Keratinocyte (primary cell): ENCODE measurements around the gene SLC39A13.

Source experiments
- EZH2 ChIP-seq: IDR thresholded peaks from one replicate; pipeline ENCODE4 v1.6.1; 2012; ENCODE audit warnings: inconsistent platforms, mild to moderate bottlenecking, low read length, moderate library complexity
- TF ChIP-seq, protein P1 (sequence below), 3 experiments: IDR thresholded peaks in 1 of 3; conservative IDR thresholded peaks in 1 of 3; optimal IDR thresholded peaks in 1 of 3; 2 replicates in 2 of 3; 3 replicates in 1 of 3; pipeline versions ENCODE3 to v1.5.1; 2011; ENCODE audit warnings: low read length in 3 of 3, mild to moderate bottlenecking in 3 of 3, moderate library complexity in 2 of 3, control low read depth in 1 of 3, inconsistent platforms in 1 of 3; ENCODE audit not compliant: insufficient read depth in 2 of 3; ENCODE audit errors: extremely low read depth in 1 of 3

DNA sequence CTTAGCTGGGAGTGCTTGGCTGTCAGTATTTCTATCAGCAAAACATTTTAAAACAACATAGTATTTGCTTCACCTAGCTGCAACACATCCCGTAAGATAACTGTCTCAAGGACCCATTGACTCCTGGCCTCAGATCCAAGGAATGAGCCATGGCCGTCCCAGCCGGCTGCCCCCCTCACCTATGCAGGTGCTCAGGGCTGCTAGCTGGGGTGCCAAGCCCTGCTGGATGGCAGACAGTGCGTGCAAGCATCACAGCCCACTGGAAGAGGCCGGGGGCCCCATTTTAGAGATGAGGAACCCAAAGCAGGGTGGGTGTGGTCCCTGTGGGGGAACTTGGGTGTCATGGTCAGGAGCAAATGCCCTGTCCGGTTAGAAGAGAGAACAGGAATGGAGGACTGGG is 9.3 kb downstream of the SLC39A13 start:
- TF ChIP-seq, protein P1, sequence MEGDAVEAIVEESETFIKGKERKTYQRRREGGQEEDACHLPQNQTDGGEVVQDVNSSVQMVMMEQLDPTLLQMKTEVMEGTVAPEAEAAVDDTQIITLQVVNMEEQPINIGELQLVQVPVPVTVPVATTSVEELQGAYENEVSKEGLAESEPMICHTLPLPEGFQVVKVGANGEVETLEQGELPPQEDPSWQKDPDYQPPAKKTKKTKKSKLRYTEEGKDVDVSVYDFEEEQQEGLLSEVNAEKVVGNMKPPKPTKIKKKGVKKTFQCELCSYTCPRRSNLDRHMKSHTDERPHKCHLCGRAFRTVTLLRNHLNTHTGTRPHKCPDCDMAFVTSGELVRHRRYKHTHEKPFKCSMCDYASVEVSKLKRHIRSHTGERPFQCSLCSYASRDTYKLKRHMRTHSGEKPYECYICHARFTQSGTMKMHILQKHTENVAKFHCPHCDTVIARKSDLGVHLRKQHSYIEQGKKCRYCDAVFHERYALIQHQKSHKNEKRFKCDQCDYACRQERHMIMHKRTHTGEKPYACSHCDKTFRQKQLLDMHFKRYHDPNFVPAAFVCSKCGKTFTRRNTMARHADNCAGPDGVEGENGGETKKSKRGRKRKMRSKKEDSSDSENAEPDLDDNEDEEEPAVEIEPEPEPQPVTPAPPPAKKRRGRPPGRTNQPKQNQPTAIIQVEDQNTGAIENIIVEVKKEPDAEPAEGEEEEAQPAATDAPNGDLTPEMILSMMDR (optimal IDR thresholded peaks at IDR 0.05 in 1 of 3, IDR thresholded peaks at IDR 0.05 in 1 of 3, conservative IDR thresholded peaks at IDR 0.05 in 1 of 3; ENCODE audit: extremely low read depth in 1 of 3, insufficient read depth in 2 of 3, low read length in 3 of 3) = no peak
- TF ChIP-seq EZH2 = no peak
